Measurements from ENCODE around the gene CAB39L. TPM values are rescaled to one million over a fixed set of nuclear protein-coding genes. Genes with fewer than 3 reads are reported as not detected.

The CAB39L gene
- total RNA-seq, 1 donor from 2014 or later = 6.6 TPM

GRCh38 chr13:49347650-49348385 lies 96.0 kb downstream of the CAB39L start:
- no peak for DNase-seq (ENCODE audit: low read depth)
- no peak for TF ChIP-seq CTCF (IDR thresholded peaks at IDR 0.05; ENCODE audit: insufficient read depth, low read length, severe bottlenecking)
- H3K4me3 ChIP-seq (ENCODE audit: low read depth, low read length) = no peak overlapping the region

DNA sequence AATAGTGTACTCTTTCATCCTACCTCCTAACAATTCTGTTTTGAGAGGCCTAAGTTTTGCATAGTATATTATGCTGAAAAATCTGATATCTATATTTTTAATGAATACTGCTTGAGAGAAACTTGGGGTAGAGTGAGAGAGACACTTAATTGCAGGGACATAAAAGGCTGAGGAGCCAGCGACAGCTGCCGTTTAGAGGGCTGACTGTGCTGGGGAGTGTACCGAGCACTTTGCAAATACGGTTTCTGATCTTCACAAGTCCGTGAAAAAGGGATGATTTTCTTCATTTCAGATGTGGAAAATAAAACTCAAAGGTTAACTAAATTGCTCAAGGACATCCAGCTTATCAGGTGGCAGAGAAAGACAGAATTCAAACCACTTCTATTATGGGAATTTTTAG lies 97.4 kb downstream of the CAB39L start:
- H3K36me3 ChIP-seq (ENCODE audit: control insufficient read depth, insufficient read depth, low read length) = no peaks in the 10 kb centered on the region
- H3K4me3 ChIP-seq (ENCODE audit: low read depth, low read length) = no peak overlapping the region
- no peak for TF ChIP-seq CTCF (IDR thresholded peaks at IDR 0.05; ENCODE audit: insufficient read depth, low read length, severe bottlenecking)
- no peak for DNase-seq (ENCODE audit: low read depth)
- no peaks in the 10 kb centered on the region for H3K27me3 ChIP-seq (ENCODE audit: control insufficient read depth, insufficient read depth, low read length)
- no peak for FAIRE-seq

More at GRCh38 chr13:49347650-49348385, 96.0 kb downstream of the CAB39L start:
- FAIRE-seq = no peak
- Histone ChIP-seq H3K27me3 (ENCODE audit: control insufficient read depth, insufficient read depth, low read length) (no peaks in the 10 kb centered on the region), H3K36me3 (ENCODE audit: control insufficient read depth, insufficient read depth, low read length) (no peaks in the 10 kb centered on the region)

DNA sequence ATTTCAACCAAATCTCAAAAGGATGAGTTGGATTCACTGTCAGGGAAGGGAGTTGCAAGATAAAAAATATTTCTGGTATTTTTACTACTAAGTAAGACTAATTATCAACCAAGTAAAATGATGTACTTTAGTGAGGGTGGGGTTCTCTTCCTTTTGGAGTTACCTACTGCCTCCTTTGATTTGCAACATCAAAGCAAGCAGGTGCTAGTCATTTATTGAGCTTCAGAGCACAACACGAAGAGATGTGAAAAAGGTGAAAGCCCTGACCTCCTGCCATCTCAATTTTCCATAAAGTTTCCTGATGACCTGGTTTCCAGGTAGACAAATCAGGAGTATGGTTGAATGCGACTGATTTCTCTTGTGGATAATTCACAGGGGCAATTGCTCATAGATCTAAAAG lies 100.1 kb downstream of the CAB39L start:
- no peaks in the 10 kb centered on the region for H3K36me3 ChIP-seq (ENCODE audit: control insufficient read depth, insufficient read depth, low read length)
- no peak for TF ChIP-seq CTCF (IDR thresholded peaks at IDR 0.05; ENCODE audit: insufficient read depth, low read length, severe bottlenecking)
- no peak for FAIRE-seq
- H3K4me3 ChIP-seq (ENCODE audit: low read depth, low read length) = no peak overlapping the region
- no peak for DNase-seq (ENCODE audit: low read depth)
- no peaks in the 10 kb centered on the region for H3K27me3 ChIP-seq (ENCODE audit: control insufficient read depth, insufficient read depth, low read length)

GRCh38 chr13:49343255-49343654 lies 100.6 kb downstream of the CAB39L start:
- FAIRE-seq = no peak
- no peak for DNase-seq (ENCODE audit: low read depth)
- H3K27me3 ChIP-seq (ENCODE audit: control insufficient read depth, insufficient read depth, low read length) = no peaks in the 10 kb centered on the region
- TF ChIP-seq CTCF (IDR thresholded peaks at IDR 0.05; ENCODE audit: insufficient read depth, low read length, severe bottlenecking) = no peak
- no peaks in the 10 kb centered on the region for H3K36me3 ChIP-seq (ENCODE audit: control insufficient read depth, insufficient read depth, low read length)
- H3K4me3 ChIP-seq (ENCODE audit: low read depth, low read length) = no peak overlapping the region

DNA sequence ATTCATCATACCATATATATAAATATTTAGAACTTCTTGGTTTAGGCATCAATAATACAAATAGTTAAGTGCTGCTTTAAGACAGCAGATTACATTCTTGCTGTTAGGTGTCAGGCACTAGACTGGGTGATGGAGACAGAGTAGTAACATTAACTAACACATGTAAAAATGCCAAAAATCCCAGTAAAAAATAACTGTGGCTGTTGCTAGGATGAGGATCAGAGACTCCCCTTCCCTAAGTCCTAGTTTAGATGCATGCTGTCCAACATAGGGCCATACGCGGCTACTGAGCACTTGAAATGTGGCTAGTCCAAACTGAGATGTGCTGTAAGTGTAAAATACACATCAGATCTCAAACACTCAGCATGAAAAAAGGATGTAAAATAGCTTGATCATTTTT lies 101.4 kb downstream of the CAB39L start:
- no peak overlapping the region for H3K4me3 ChIP-seq (ENCODE audit: low read depth, low read length)
- H3K27me3 ChIP-seq (ENCODE audit: control insufficient read depth, insufficient read depth, low read length) = no peaks in the 10 kb centered on the region
- no peak for TF ChIP-seq CTCF (IDR thresholded peaks at IDR 0.05; ENCODE audit: insufficient read depth, low read length, severe bottlenecking)
- DNase-seq (ENCODE audit: low read depth) (no peak), FAIRE-seq (no peak)
- H3K36me3 ChIP-seq (ENCODE audit: control insufficient read depth, insufficient read depth, low read length) = no peaks in the 10 kb centered on the region

- no peaks in the 10 kb centered on the region for H3K36me3 ChIP-seq (ENCODE audit: control insufficient read depth, insufficient read depth, low read length)
Observed at GRCh38 chr13:49341941-49342340, 101.9 kb downstream of the CAB39L start.

More at GRCh38 chr13:49341941-49342340, 101.9 kb downstream of the CAB39L start:
- DNase-seq (ENCODE audit: low read depth) = peak; percentile 23
- no peak for TF ChIP-seq CTCF (IDR thresholded peaks at IDR 0.05; ENCODE audit: insufficient read depth, low read length, severe bottlenecking)
- H3K4me3 ChIP-seq (ENCODE audit: low read depth, low read length) = no peak overlapping the region
- H3K27me3 ChIP-seq (ENCODE audit: control insufficient read depth, insufficient read depth, low read length) = no peaks in the 10 kb centered on the region
- FAIRE-seq = no peak
